ENCODE results near the gene UIMC1.
A peak's percentile ranks its signal among the peaks of the same experiment; 100 is the strongest.
"Not testable (repeated sequence)": the region's sequence is repeated elsewhere in the genome, so short reads cannot be mapped to it uniquely, and the experiment has no call there.

UIMC1 gene

GRCh38 chr5:176994460-176995121, 12.0 kb downstream of the UIMC1 start:
- Mint-ChIP-seq H3K27ac (peak overlapping the region; percentile 76), H3K9me3 (no peaks in the 10 kb centered on the region), H3K36me3 (peaks cover 9% of the 10 kb centered on the region), H3K4me1 (peaks cover 46% of the 10 kb centered on the region), H3K4me3 (no peak overlapping the region)
- no peak for ATAC-seq
- no peak for DNase-seq (ENCODE audit: low spot score in 2 of 2)

GRCh38 chr5:176993081-176993480, 13.5 kb downstream of the UIMC1 start:
- H3K27ac Mint-ChIP-seq; ATAC-seq; H3K36me3 Mint-ChIP-seq; H3K4me3 Mint-ChIP-seq; DNase-seq (ENCODE audit: low spot score in 2 of 2); H3K9me3 Mint-ChIP-seq: not testable (repeated sequence)
- peaks cover 47% of the 10 kb centered on the region for H3K4me1 Mint-ChIP-seq

GRCh38 chr5:176987583-176987982, 19.0 kb downstream of the UIMC1 start:
- Mint-ChIP-seq H3K4me3 (no peak overlapping the region), H3K27ac (no peak overlapping the region), H3K9me3 (no peaks in the 10 kb centered on the region), H3K36me3 (peaks cover 14% of the 10 kb centered on the region), H3K4me1 (peaks cover 22% of the 10 kb centered on the region)
- no peak for ATAC-seq
- DNase-seq (ENCODE audit: low spot score in 2 of 2): no peak

DNA sequence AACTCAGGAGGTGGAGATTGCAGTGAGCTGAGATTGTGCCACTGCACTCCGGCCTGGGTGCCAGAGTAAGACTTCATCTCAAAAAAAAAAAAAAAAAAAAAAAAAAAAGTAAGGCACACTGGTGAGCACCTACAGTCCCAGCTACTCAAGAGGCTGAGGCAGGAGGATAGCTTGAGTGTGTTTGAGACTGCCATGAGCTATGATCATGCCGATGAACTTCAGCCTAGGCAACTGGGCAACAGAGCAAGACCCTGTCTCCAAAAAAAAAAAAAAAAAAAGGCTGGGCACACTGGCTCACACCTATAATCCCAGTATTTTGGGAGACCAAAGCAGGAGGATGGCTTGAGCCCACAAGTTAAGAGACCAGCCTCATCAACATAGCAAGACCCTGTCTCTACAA, 20.3 kb downstream of the UIMC1 start:
- Mint-ChIP-seq H3K4me3 (no peak overlapping the region), H3K9me3 (no peaks in the 10 kb centered on the region), H3K36me3 (peaks cover 27% of the 10 kb centered on the region), H3K4me1 (peaks cover 22% of the 10 kb centered on the region), H3K27ac (no peak overlapping the region)
- no peak for ATAC-seq
- no peak for DNase-seq (ENCODE audit: low spot score in 2 of 2)

DNA sequence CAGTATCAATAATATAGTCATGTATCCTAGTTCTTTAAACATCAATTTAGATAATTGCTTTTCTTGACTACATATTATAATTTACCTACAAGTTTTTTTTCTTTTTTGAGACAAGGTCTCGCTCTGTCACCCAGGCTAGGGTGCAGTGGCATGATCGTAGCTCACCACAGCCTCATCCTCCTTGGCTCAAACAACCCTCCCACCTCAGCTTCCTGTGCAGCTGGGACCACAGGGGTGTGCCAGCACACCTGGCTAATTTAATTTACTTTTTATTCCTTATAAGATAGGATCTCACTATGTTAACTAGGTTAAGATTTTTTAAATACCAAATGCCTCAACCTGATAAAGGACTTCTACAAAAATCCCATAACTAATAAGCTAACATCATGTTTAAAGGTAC, 21.1 kb downstream of the UIMC1 start:
- H3K4me1 Mint-ChIP-seq: peaks cover 22% of the 10 kb centered on the region
- H3K9me3 Mint-ChIP-seq: no peaks in the 10 kb centered on the region
- ATAC-seq (peak; percentile 73), DNase-seq (ENCODE audit: low spot score in 2 of 2) (no peak)
- H3K27ac Mint-ChIP-seq: peak overlapping the region; percentile 63
- peaks cover 35% of the 10 kb centered on the region for H3K36me3 Mint-ChIP-seq
- no peak overlapping the region for H3K4me3 Mint-ChIP-seq

DNA sequence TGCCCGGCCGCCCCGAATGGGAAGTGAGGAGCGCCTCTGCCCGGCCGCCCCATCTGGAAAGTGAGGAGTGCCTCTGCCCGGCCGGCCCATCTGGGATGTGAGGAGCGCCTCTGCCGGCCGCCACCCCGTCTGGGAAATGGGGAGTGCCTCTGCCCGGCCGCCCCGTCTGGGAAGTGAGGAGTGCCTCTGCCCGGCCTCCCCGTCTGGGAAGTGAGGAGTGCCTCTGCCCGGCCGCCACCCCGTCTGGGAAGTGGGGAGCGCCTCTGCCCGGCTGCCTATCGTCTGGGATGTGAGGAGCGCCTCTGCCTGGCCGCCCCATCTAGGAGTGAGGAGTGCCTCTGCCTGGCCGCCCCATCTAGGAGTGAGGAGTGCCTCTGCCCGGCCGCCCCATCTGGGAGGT, 22.4 kb downstream of the UIMC1 start:
- Mint-ChIP-seq H3K4me1 (peaks cover 28% of the 10 kb centered on the region), H3K36me3 (peaks cover 48% of the 10 kb centered on the region)
- not testable (repeated sequence) for H3K27ac Mint-ChIP-seq; ATAC-seq; DNase-seq (ENCODE audit: low spot score in 2 of 2); H3K4me3 Mint-ChIP-seq; H3K9me3 Mint-ChIP-seq

DNA sequence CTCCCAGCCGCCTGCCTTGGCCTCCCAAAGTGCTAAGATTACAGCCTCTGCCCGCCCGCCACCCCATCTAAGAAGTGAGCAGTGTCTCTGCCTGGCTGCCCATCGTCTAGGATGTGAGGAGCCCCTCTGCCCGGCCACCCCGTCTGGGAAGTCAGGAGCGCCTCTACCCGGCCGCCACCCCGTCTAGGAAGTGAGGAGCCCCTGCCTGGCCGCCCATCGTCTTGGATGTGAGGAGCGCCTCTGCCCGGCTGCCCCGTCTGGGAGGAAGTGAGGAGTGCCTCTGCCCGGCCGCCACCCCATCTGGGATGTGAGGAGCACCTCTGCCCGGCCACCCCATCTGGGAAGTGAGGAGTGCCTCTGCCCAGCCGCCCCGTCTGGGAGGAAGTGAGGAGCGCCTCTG, 23.0 kb downstream of the UIMC1 start:
- not testable (repeated sequence) for H3K9me3 Mint-ChIP-seq; ATAC-seq; DNase-seq (ENCODE audit: low spot score in 2 of 2); H3K4me3 Mint-ChIP-seq
- peaks cover 28% of the 10 kb centered on the region for H3K4me1 Mint-ChIP-seq
- H3K36me3 Mint-ChIP-seq: peaks cover 54% of the 10 kb centered on the region
- H3K27ac Mint-ChIP-seq: peak overlapping the region; percentile 32

- H3K4me3 Mint-ChIP-seq; DNase-seq (ENCODE audit: low spot score in 2 of 2); H3K9me3 Mint-ChIP-seq; ATAC-seq: not testable (repeated sequence)
- Mint-ChIP-seq H3K36me3 (peaks cover 55% of the 10 kb centered on the region), H3K27ac (peak overlapping the region; percentile 32), H3K4me1 (peaks cover 23% of the 10 kb centered on the region)
These were observed 23.5 kb downstream of the UIMC1 start for GRCh38 chr5:176983112-176983511.

- ATAC-seq (no peak), DNase-seq (ENCODE audit: low spot score in 2 of 2) (no peak)
- H3K4me3 Mint-ChIP-seq: no peak overlapping the region
- no peak overlapping the region for H3K27ac Mint-ChIP-seq
- H3K9me3 Mint-ChIP-seq: no peaks in the 10 kb centered on the region
- peaks cover 73% of the 10 kb centered on the region for H3K36me3 Mint-ChIP-seq
- H3K4me1 Mint-ChIP-seq: peaks cover 14% of the 10 kb centered on the region
These were observed 25.8 kb downstream of the UIMC1 start for GRCh38 chr5:176980818-176981217.

DNA sequence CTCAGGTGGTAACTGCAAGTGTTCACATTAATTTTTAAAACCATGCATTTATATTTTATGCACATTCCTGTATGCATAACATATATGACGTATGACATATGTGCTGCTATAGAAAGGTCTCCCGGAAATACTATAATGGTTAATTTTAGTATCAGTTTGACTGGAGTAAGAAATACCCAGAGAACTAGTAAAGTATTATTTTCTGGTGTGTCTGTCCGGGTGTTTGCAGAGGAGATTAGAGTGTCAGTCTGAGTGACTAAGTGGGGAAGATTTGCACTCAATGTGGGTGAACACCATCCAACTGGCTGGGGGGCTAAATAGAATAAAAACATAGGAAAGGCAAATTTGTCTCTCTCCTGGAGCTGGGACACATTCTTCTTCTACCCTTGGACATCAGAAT, 26.9 kb downstream of the UIMC1 start:
- Mint-ChIP-seq H3K27ac (peak overlapping the region; percentile 30), H3K4me3 (no peak overlapping the region)
- ATAC-seq: peak; percentile 79

GRCh38 chr5:176965633-176966032, 40.9 kb downstream of the UIMC1 start:
- Mint-ChIP-seq H3K36me3 (peaks cover 70% of the 10 kb centered on the region), H3K4me1 (peaks cover 8% of the 10 kb centered on the region), H3K4me3 (no peak overlapping the region), H3K9me3 (no peaks in the 10 kb centered on the region), H3K27ac (peak overlapping the region; percentile 13)
- ATAC-seq: no peak
- no peak for DNase-seq (ENCODE audit: low spot score in 2 of 2)

More for the DNA sequence above, 26.9 kb downstream of the UIMC1 start:
- DNase-seq (ENCODE audit: low spot score in 2 of 2): no peak
- peaks cover 10% of the 10 kb centered on the region for H3K4me1 Mint-ChIP-seq
- peaks cover 84% of the 10 kb centered on the region for H3K36me3 Mint-ChIP-seq
- H3K9me3 Mint-ChIP-seq: no peaks in the 10 kb centered on the region

GRCh38 chr5:176959051-176959450, 47.5 kb downstream of the UIMC1 start:
- Mint-ChIP-seq H3K9me3 (no peaks in the 10 kb centered on the region), H3K27ac (no peak overlapping the region), H3K4me1 (no peaks in the 10 kb centered on the region), H3K36me3 (peaks cover 65% of the 10 kb centered on the region), H3K4me3 (no peak overlapping the region)
- DNase-seq (ENCODE audit: low spot score in 2 of 2) (no peak), ATAC-seq (peak; percentile 60)

DNA sequence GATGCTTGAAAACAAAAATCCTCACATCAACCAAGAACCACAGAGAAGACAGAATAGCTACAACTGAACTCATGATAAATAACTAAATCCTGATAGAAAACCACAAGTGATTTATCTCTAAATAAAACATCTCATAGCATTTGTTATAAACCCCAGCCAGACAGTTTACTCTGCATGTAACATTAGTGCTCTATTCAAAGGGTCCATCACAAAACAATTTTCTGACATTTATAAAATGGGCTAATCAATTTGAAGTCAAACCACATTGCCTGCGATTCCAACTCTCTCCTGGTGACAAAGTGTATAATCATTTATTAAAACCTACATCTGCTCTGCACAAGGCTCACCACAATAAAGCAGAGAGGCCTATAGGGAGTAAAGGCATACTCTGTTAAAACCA, 49.8 kb downstream of the UIMC1 start:
- H3K27ac Mint-ChIP-seq: no peak overlapping the region
- H3K4me3 Mint-ChIP-seq: no peak overlapping the region
- H3K9me3 Mint-ChIP-seq: no peaks in the 10 kb centered on the region
- ATAC-seq (no peak), DNase-seq (ENCODE audit: low spot score in 2 of 2) (no peak)
- H3K36me3 Mint-ChIP-seq: peaks cover 76% of the 10 kb centered on the region
- no peaks in the 10 kb centered on the region for H3K4me1 Mint-ChIP-seq

- DNase-seq (ENCODE audit: low spot score in 2 of 2): no peak
- H3K4me3 Mint-ChIP-seq: no peak overlapping the region
- ATAC-seq: no peak
- peak overlapping the region; percentile 37 for H3K27ac Mint-ChIP-seq
- H3K36me3 Mint-ChIP-seq: peaks cover 84% of the 10 kb centered on the region
- H3K4me1 Mint-ChIP-seq: no peaks in the 10 kb centered on the region
- H3K9me3 Mint-ChIP-seq: no peaks in the 10 kb centered on the region
These were observed 50.7 kb downstream of the UIMC1 start for GRCh38 chr5:176955895-176956294.

DNA sequence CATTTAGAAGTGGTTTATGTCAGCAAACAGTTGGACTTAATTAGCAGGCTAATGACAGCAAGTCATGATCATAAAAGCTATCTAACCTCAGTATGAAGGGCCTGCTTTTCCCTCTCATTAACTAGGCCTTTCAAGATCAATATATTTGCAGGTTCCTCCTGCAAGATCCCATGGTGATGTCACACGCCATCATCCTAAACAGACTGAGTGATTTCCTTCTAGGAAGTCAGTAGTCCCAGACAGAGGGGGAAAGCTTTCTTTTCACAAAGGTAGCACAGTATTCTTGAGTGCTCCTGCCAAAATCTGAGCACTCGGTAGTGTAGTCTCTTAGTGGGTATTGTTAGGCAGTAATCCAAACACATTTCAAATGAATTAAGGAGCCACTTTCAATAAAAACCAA, 52.5 kb downstream of the UIMC1 start:
- peaks cover 94% of the 10 kb centered on the region for H3K36me3 Mint-ChIP-seq
- no peak for ATAC-seq

DNA sequence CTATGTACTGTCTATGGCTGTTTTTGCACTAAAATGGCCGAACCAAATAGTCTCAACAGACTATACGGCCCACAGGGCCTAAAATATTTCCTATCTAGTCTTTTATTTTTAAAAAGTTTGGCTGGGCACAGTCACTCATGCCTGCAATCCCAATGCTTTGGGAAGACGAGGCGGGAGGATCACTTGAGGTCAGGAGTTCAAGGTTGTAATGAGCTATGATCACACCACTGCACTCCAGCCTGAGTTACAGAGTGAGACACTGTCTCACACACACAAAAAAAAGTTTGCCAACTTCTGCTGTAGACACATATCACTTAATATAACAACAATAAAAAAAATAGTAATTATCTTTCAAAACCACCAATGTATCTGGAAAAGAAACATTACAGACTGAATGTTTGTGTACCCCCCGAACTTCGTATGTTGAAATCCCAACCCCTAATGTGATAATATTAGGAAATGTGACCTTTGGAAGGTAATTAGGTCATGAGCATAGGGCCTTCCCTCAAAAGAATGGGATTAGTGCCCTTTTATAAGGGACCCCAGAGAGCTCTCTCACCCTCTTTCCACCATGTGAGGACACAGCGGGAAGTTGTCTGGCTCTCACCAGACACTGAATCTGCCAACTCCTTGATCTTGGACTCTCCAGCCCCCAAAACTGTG, 53.9 kb downstream of the UIMC1 start:
- H3K4me1 Mint-ChIP-seq: no peaks in the 10 kb centered on the region
- no peaks in the 10 kb centered on the region for H3K9me3 Mint-ChIP-seq
- no peak overlapping the region for H3K27ac Mint-ChIP-seq
- peaks cover 95% of the 10 kb centered on the region for H3K36me3 Mint-ChIP-seq
- H3K4me3 Mint-ChIP-seq: no peak overlapping the region
- no peak for DNase-seq (ENCODE audit: low spot score in 2 of 2)
- ATAC-seq: no peak

More for the DNA sequence above, 52.5 kb downstream of the UIMC1 start:
- no peak for DNase-seq (ENCODE audit: low spot score in 2 of 2)
- H3K4me3 Mint-ChIP-seq: no peak overlapping the region
- no peaks in the 10 kb centered on the region for H3K9me3 Mint-ChIP-seq
- no peaks in the 10 kb centered on the region for H3K4me1 Mint-ChIP-seq
- no peak overlapping the region for H3K27ac Mint-ChIP-seq

All from stimulated activated effector memory CD8-positive, alpha-beta T cell treated with anti-CD3 and anti-CD28 coated beads, Interleukin-12 subunit alpha, Interleukin-12 subunit beta, amount 100 ng/mL, for 72 hours (primary cell).